Fibroblast of pulmonary artery (primary cell): Measurements from ENCODE around the gene RAC3.

Source experiments
- DNase-seq: peaks from one replicate; pipeline ENCODE4 v3.0.0-alpha.2; 2010; ENCODE audit warnings: low read depth
- H3K4me3 ChIP-seq: replicated peaks from 2 replicates; pipeline ENCODE4 v1.5.1; 2011; ENCODE audit warnings: low read depth, mild to moderate bottlenecking, control low read depth, low read length, moderate library complexity
- CTCF ChIP-seq: IDR thresholded peaks from 2 replicates; pipeline ENCODE4 v1.5.1; 2011; ENCODE audit warnings: mild to moderate bottlenecking, control low read depth, low read length, inconsistent platforms; ENCODE audit errors: missing control alignments

Gene RAC3

GRCh38 chr17:82017612-82018151 lies 13.8 kb upstream of the RAC3 start:
- H3K4me3 ChIP-seq = no peak overlapping the region
- TF ChIP-seq CTCF = no peak
- DNase-seq = no peak

- no peak for DNase-seq
- TF ChIP-seq CTCF = no peak
- H3K4me3 ChIP-seq = no peak overlapping the region
These were observed 13.1 kb upstream of the RAC3 start for GRCh38 chr17:82018152-82018988.

- DNase-seq = no peak
- TF ChIP-seq CTCF = no peak
- no peak overlapping the region for H3K4me3 ChIP-seq
These were observed 12.3 kb upstream of the RAC3 start for GRCh38 chr17:82018989-82019689.

- TF ChIP-seq CTCF = peak; percentile 65
- H3K4me3 ChIP-seq = no peak overlapping the region
- peak; percentile 45 for DNase-seq
These were observed 11.5 kb upstream of the RAC3 start for GRCh38 chr17:82019690-82020571.

- H3K4me3 ChIP-seq = no peak overlapping the region
- no peak for TF ChIP-seq CTCF
- no peak for DNase-seq
These were observed 10.8 kb upstream of the RAC3 start for GRCh38 chr17:82020572-82021106.
